ENCODE measurements around the gene ADORA2A. TPM values are rescaled to one million over a fixed set of nuclear protein-coding genes. Genes with fewer than 3 reads are reported as not detected.

ADORA2A gene
- total and polyA plus RNA-seq, 10 of the 15 experiments (the other 5 are each of a cell fraction or from before 2014, with no cell fraction given) = 0.69 to 31.2 (median 18.3) TPM

GRCh38 chr22:24407278-24407665, 20.1 kb upstream of the ADORA2A start:
- Histone ChIP-seq H3K4me2 (ENCODE audit: control insufficient read depth, insufficient read depth) (no peak overlapping the region), H3K27me3 (replicated peaks in 1 of 2; ENCODE audit: control insufficient read depth in 2 of 2, insufficient read depth in 2 of 2, low read length in 1 of 2) (no peaks in the 10 kb centered on the region), H2AFZ (ENCODE audit: control insufficient read depth, low read depth, low read length) (no peak overlapping the region), H3K9me3 (replicated peaks; ENCODE audit: control insufficient read depth, insufficient read depth, low read length) (no peaks in the 10 kb centered on the region), H3K79me2 (ENCODE audit: control insufficient read depth, insufficient read depth, low read length) (no peaks in the 10 kb centered on the region; the same call in 1 of the 2 replicates), H3K27ac (ENCODE audit: control insufficient read depth, insufficient read depth) (no peak overlapping the region), H3K36me3 (ENCODE audit: control insufficient read depth in 2 of 2, insufficient read depth in 2 of 2, low read length in 1 of 2) (peaks cover 7 to 11% of the 10 kb centered on the region in 2 experiments), H4K20me1 (ENCODE audit: control insufficient read depth, insufficient read depth) (no peaks in the 10 kb centered on the region), H3K4me1 (ENCODE audit: control insufficient read depth, insufficient read depth, low read length) (peaks cover 21% of the 10 kb centered on the region), H3K4me3 (no peak overlapping the region), H3K9ac (ENCODE audit: control insufficient read depth, insufficient read depth, low read length) (no peak overlapping the region)
- no peak for ATAC-seq
- ChIA-PET CTCF (interaction anchor here (1.2 to 1.3 kb wide), 2 partner anchors 114 to 119 kb away, joined by 3 to 5 read pairs; no protein-coding TSS in a partner anchor), RAD21 (ENCODE audit: unreplicated experiment) (no interaction called here), SMC1A (ENCODE audit: uncharacterized antibody, unreplicated experiment) (interaction anchor here (1.1 kb wide), 1 partner anchor 350 kb away, joined by 3 read pairs; no protein-coding TSS in a partner anchor), POLR2A (no interaction called here)
- intact Hi-C loops (cut with micrococcal nuclease; ENCODE audit: unreplicated experiment) (no loop called here), in situ Hi-C loops (cut with MboI) (no loop called here)
- no TSS peak for BruUV-seq (replicated peaks)
- no peak for FAIRE-seq
- TF ChIP-seq BRCA1 (IDR thresholded peaks at IDR 0.05; ENCODE audit: low read depth, low read length) (no peak), POLR2A (IDR thresholded peaks at IDR 0.05; ENCODE audit: low read depth, low read length) (0 out of 2 replicates have a peak, but pooled peaks have one; percentile 17), BCL11A (IDR thresholded peaks at IDR 0.05; ENCODE audit: low read depth, low read length) (no peak), TCF7 (IDR thresholded peaks at IDR 0.05; ENCODE audit: borderline replicate concordance) (no peak), BACH1 (IDR thresholded peaks at IDR 0.05; ENCODE audit: borderline replicate concordance) (no peak), CREB1 (IDR thresholded peaks at IDR 0.05; ENCODE audit: low read depth) (no peak)
- no peak for DNase-seq (ENCODE audit: low read depth, low spot score)
- 93% methylated on average over 15 of the region's 15 CpGs for WGBS (ENCODE audit: insufficient coverage, insufficient replicate concordance, low lambda C conversion rate, missing lambda C conversion rate)

DNA sequence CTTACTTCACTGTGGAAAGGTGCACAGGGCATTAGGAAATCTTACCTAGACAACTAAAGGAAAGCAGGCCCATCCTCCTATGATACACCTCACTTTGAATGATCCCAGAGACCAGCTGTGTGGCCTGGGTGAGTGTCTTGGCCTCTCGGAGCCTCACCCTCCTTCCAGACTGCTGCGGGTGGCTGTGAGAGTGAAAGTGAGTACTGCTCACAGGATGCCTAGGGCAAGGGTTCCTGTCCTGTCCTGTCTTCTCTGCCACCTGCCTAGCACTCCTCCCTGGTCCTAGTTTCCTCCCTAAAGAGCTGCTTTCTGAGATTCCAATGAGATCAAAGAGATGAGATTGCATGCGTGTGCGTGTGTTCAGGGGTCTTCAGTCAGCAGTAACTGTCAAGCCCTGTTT, 19.5 kb upstream of the ADORA2A start:
- no peak overlapping the region for H3K4me3 ChIP-seq
- no peak for DNase-seq (ENCODE audit: low read depth, low spot score)
- no peak for ATAC-seq
- H3K36me3 ChIP-seq (ENCODE audit: control insufficient read depth in 2 of 2, insufficient read depth in 2 of 2, low read length in 1 of 2) = peaks cover 7 to 15% of the 10 kb centered on the region in 2 experiments
- H2AFZ ChIP-seq (ENCODE audit: control insufficient read depth, low read depth, low read length) = no peak overlapping the region
- H3K27me3 ChIP-seq (replicated peaks in 1 of 2; ENCODE audit: control insufficient read depth in 2 of 2, insufficient read depth in 2 of 2, low read length in 1 of 2) = no peaks in the 10 kb centered on the region
- no peak overlapping the region for H3K9ac ChIP-seq (ENCODE audit: control insufficient read depth, insufficient read depth, low read length)
- ChIA-PET POLR2A (no interaction called here), SMC1A (ENCODE audit: uncharacterized antibody, unreplicated experiment) (no interaction called here), CTCF (interaction anchor here (1.3 kb wide), 1 partner anchor 118 kb away, joined by 3 read pairs; no protein-coding TSS in a partner anchor), RAD21 (ENCODE audit: unreplicated experiment) (no interaction called here)
- peaks cover 14% of the 10 kb centered on the region for H3K4me1 ChIP-seq (ENCODE audit: control insufficient read depth, insufficient read depth, low read length)
- intact Hi-C loops (cut with micrococcal nuclease; ENCODE audit: unreplicated experiment) = no loop called here
- no peak for FAIRE-seq
- H3K27ac ChIP-seq (ENCODE audit: control insufficient read depth, insufficient read depth) = no peak overlapping the region
- no peaks in the 10 kb centered on the region; the same call in 1 of the 2 replicates for H3K79me2 ChIP-seq (ENCODE audit: control insufficient read depth, insufficient read depth, low read length)
- WGBS (ENCODE audit: insufficient coverage, insufficient replicate concordance, low lambda C conversion rate, missing lambda C conversion rate) = 98% methylated on average over 4 of the region's 4 CpGs
- in situ Hi-C loops (cut with MboI) = no loop called here
- H3K4me2 ChIP-seq (ENCODE audit: control insufficient read depth, insufficient read depth) = no peak overlapping the region
- BruUV-seq (replicated peaks) = no TSS peak
- no peaks in the 10 kb centered on the region for H4K20me1 ChIP-seq (ENCODE audit: control insufficient read depth, insufficient read depth)
- H3K9me3 ChIP-seq (replicated peaks; ENCODE audit: control insufficient read depth, insufficient read depth, low read length) = no peaks in the 10 kb centered on the region
- no peak for TF ChIP-seq CHD2 (IDR thresholded peaks at IDR 0.05; ENCODE audit: borderline replicate concordance, low read depth, low read length)
- TF ChIP-seq FOXM1 (IDR thresholded peaks at IDR 0.05; ENCODE audit: low read depth, low read length) = no peak
- no peak for TF ChIP-seq NFYA (IDR thresholded peaks at IDR 0.05; ENCODE audit: borderline replicate concordance, low read depth, low read length)
- TF ChIP-seq RAD21 (IDR thresholded peaks at IDR 0.05; ENCODE audit: insufficient read depth, low read depth, low read length) = no peak
- no peak for TF ChIP-seq SMAD1 (IDR thresholded peaks at IDR 0.05; ENCODE audit: low read depth, partially characterized antibody)
- TF ChIP-seq NR2F1 (conservative IDR thresholded peaks at IDR 0.05) = no peak
- no peak for TF ChIP-seq SRF (IDR thresholded peaks at IDR 0.05; ENCODE audit: low read depth in 2 of 2, low read length in 2 of 2)
- TF ChIP-seq, protein P1, sequence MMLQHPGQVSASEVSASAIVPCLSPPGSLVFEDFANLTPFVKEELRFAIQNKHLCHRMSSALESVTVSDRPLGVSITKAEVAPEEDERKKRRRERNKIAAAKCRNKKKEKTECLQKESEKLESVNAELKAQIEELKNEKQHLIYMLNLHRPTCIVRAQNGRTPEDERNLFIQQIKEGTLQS (IDR thresholded peaks at IDR 0.05; ENCODE audit: borderline replicate concordance, extremely low read depth, low read depth, low read length) = no peak
- no peak for TF ChIP-seq MYC (IDR thresholded peaks at IDR 0.05; ENCODE audit: insufficient read depth, insufficient read length, insufficient replicate concordance, low read length, severe bottlenecking)
- no peak for TF ChIP-seq GABPA (IDR thresholded peaks at IDR 0.05; ENCODE audit: low read depth)
